GM21390 (cell line): Measurements from ENCODE around the gene TDP2.

Source experiments
- ATAC-seq: cut with Tn5 transposase; IDR thresholded peaks from one replicate; pipeline ENCODE4 v1.9.1; 2021; ENCODE audit not compliant: unreplicated experiment

Gene TDP2

DNA sequence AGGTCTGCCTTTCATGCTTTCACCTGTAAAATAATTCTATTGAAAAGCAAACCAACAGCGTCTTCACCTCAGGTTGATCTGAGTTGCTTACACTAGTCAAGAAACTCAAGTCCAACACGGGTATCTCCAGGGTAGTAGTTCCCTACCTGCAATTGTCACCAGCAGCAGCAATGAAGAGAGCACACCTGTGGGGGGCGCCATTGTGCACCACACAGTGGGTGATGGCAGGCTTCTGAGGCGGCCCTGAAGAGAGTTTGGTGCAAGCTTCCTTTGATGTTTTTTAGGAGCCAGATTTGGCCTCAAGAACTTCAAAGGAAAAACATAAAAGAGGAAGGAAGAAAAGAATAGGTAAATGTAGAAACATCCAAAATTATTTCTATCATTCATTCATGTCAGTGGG, 65.8 kb downstream of the TDP2 start:
- ATAC-seq, result no peak
